B cell (primary cell): ENCODE data around the gene SP8. TPM values are rescaled to one million over a fixed set of nuclear protein-coding genes. Genes with fewer than 3 reads are reported as not detected.

Source experiments
- ATAC-seq: fragments of 200-7000 bp; cut with Tn5 transposase; one replicate; pipeline ENCODE4 v1.10.0; 2021; ENCODE audit warnings: low read depth, mild to moderate bottlenecking, moderate number of reproducible peaks, moderate library complexity
- CTCF ChIA-PET: fragments of 350-600 bp; sonication (Branson Sonifier 250); formaldehyde crosslinking; loops from one replicate; lab custom pipeline; 2021; ENCODE audit warnings: antibody characterized with exemption, inconsistent platforms; lab: Charles Lee
- POLR2A ChIA-PET: fragments of 350-600 bp; sonication (Branson Sonifier 250); formaldehyde crosslinking; loops from one replicate; lab custom pipeline; 2021; ENCODE audit warnings: antibody characterized with exemption; lab: Charles Lee
- DNase-seq: peaks from one replicate; pipeline ENCODE4 v3.0.0; 2013
- H2AFZ ChIP-seq: 2 replicates; pipeline ENCODE4 v1.6.1; 2012; ENCODE audit warnings: mild to moderate bottlenecking, low read depth, low read length; ENCODE audit not compliant: insufficient read depth, poor library complexity, severe bottlenecking
- H3K27ac ChIP-seq, 2 donors: 1 replicate in 1 of 2; 2 replicates in 1 of 2; pipeline ENCODE4 v1.5.1; 2012 to 2013; ENCODE audit warnings: low read length in 2 of 2, mild to moderate bottlenecking in 2 of 2, moderate library complexity in 1 of 2
- H3K27me3 ChIP-seq, 4 experiments: fragments of 200-600 bp in 1 of 4; sonication (generic) in 1 of 4; replicated peaks in 1 of 4; 1 replicate in 2 of 4; 2 replicates in 2 of 4; pipeline versions ENCODE4 v1.6.1 to v1.7.0; 2013 to 2016; ENCODE audit warnings: low read length in 3 of 4, mild to moderate bottlenecking in 2 of 4, mixed read lengths in 1 of 4, moderate library complexity in 1 of 4; ENCODE audit not compliant: insufficient read depth in 4 of 4, control insufficient read depth in 3 of 4; ENCODE audit errors: control extremely low read depth in 1 of 4
- H3K36me3 ChIP-seq, 2 experiments: replicated peaks in 1 of 2; 1 replicate in 1 of 2; 2 replicates in 1 of 2; pipeline versions ENCODE4 v1.6.1 to v1.7.1; 2013; ENCODE audit warnings: low read length in 1 of 2; ENCODE audit not compliant: insufficient read depth in 2 of 2, control insufficient read depth in 1 of 2; ENCODE audit errors: control extremely low read depth in 1 of 2, extremely low read depth in 1 of 2
- H3K4me1 ChIP-seq, 2 donors: fragments of 200-600 bp in 1 of 2; sonication (generic) in 1 of 2; 1 replicate in 1 of 2; 2 replicates in 1 of 2; pipeline versions ENCODE4 v1.5.1 to v1.6.1; 2013 to 2017; ENCODE audit warnings: low read length in 2 of 2; ENCODE audit not compliant: control insufficient read depth in 2 of 2, insufficient read depth in 2 of 2
- H3K4me2 ChIP-seq: replicated peaks from 2 replicates; pipeline ENCODE3; 2012; ENCODE audit warnings: mild to moderate bottlenecking, low read depth, low read length; ENCODE audit not compliant: poor library complexity, severe bottlenecking
- H3K4me3 ChIP-seq, 5 experiments: fragments of 200-600 bp in 1 of 5; sonication (generic) in 1 of 5; 1 replicate in 3 of 5; 2 replicates in 2 of 5; pipeline versions ENCODE4 v1.5.1 to v1.7.0; 2011 to 2016; ENCODE audit warnings: low read length in 4 of 5, mild to moderate bottlenecking in 4 of 5, low read depth in 2 of 5, control low read depth in 1 of 5, moderate library complexity in 1 of 5; ENCODE audit not compliant: insufficient read depth in 1 of 5; ENCODE audit errors: control extremely low read depth in 1 of 5, extremely low read depth in 1 of 5
- H3K79me2 ChIP-seq: fragments of 200-600 bp; sonication (generic); one replicate; pipeline ENCODE4 v1.6.0; 2016; ENCODE audit warnings: low read length; ENCODE audit not compliant: control insufficient read depth, insufficient read depth
- H3K9ac ChIP-seq: fragments of 200-600 bp; sonication (generic); 2 replicates; pipeline ENCODE4 v1.6.1; 2017; ENCODE audit warnings: mild to moderate bottlenecking, low read length, moderate library complexity
- H3K9me3 ChIP-seq, 3 donors: one replicate each; pipeline versions ENCODE4 v1.6.1 to v1.7.1; 2013; ENCODE audit warnings: low read length in 2 of 3; ENCODE audit not compliant: control insufficient read depth in 2 of 3, insufficient read depth in 1 of 3; ENCODE audit errors: control extremely low read depth in 1 of 3
- H4K20me1 ChIP-seq: 2 replicates; pipeline ENCODE4 v1.6.0; 2012; ENCODE audit warnings: mild to moderate bottlenecking, low read length; ENCODE audit not compliant: insufficient read depth, control insufficient read depth, poor library complexity, severe bottlenecking
- H3K27ac Mint-ChIP-seq: one replicate; pipeline ENCODE4 v1.8.0; 2021; ENCODE audit warnings: mixed read lengths
- H3K27me3 Mint-ChIP-seq: one replicate; pipeline ENCODE4 v1.8.0; 2021; ENCODE audit warnings: mixed read lengths
- H3K4me1 Mint-ChIP-seq: one replicate; pipeline ENCODE4 v1.8.0; 2021; ENCODE audit warnings: mixed read lengths
- H3K4me3 Mint-ChIP-seq: one replicate; pipeline ENCODE4 v1.8.0; 2021; ENCODE audit warnings: mixed read lengths
- H3K9me3 Mint-ChIP-seq: one replicate; pipeline ENCODE4 v1.8.0; 2022; ENCODE audit warnings: mixed read lengths; ENCODE audit not compliant: insufficient read depth
- CTCF ChIP-seq: fragments of 200-600 bp; IDR thresholded peaks from one replicate; pipeline ENCODE4 v1.8.0; 2022; ENCODE audit warnings: antibody characterized with exemption, mild to moderate bottlenecking
- EZH2 ChIP-seq: IDR thresholded peaks from 2 replicates; pipeline ENCODE4 v1.6.1; 2012; ENCODE audit warnings: borderline replicate concordance, low read depth, mild to moderate bottlenecking, moderate library complexity, low read length; ENCODE audit not compliant: insufficient read depth, poor library complexity, severe bottlenecking
- WGBS: methylation state at CpG from one replicate; pipeline ENCODE4 v1.1.5; 2013; ENCODE audit warnings: missing lambda C conversion rate; ENCODE audit not compliant: insufficient coverage; 5-methylcytosine and 5-hydroxymethylcytosine counted together
- intact Hi-C: fragments of 100-400 bp; cut with micrococcal nuclease; formaldehyde crosslinking; loops from one replicate; pipeline ENCODE4 v1.10.0; 2022
- polyA plus RNA-seq: library from polyadenylated mRNA; depleted of rRNA; stranded (reverse); fragments of >200 nt; gene quantifications from 2 replicates; pipeline ENCODE4 v1.2.3, GENCODE V29; 2012
- total RNA-seq, 2 donors: library from RNA; stranded (reverse); fragments of 120-200 nt in 1 of 2; gene quantifications; 1 replicate in 1 of 2; 2 replicates in 1 of 2; pipeline versions ENCODE4 v1.2.3 to v1.2.4, GENCODE V29; 2013 to 2022

SP8 gene
- total and polyA plus RNA-seq, 2 donors (not counting 1 experiment from before 2014, with no cell fraction given), result not detected

- intact Hi-C loops, result no loop called here
- Mint-ChIP-seq H3K4me1 (no peaks in the 10 kb centered on the region), H3K27ac (no peak overlapping the region), H3K4me3 (no peak overlapping the region), H3K27me3 (no peaks in the 10 kb centered on the region), H3K9me3 (no peaks in the 10 kb centered on the region)
- Histone ChIP-seq H3K9ac (no peak overlapping the region), H3K36me3 (no peaks in the 10 kb centered on the region), H3K27me3 (no peaks in the 10 kb centered on the region), H3K9me3 (peaks cover 0 to 4% (median 0%) of the 10 kb centered on the region in 3 donors), H3K79me2 (no peaks in the 10 kb centered on the region), H3K4me1 (no peaks in the 10 kb centered on the region), H2AFZ (no peak overlapping the region), H3K4me3 (no peak overlapping the region), H3K4me2 (no peak overlapping the region), H4K20me1 (no peaks in the 10 kb centered on the region), H3K27ac (no peak overlapping the region)
- POLR2A ChIA-PET, result no interaction called here
- no peak for ATAC-seq
- CTCF ChIA-PET, result no interaction called here
- WGBS, result 92% methylated on average over 2 of the region's 4 CpGs
- TF ChIP-seq EZH2 (no peak), CTCF (no peak)
- no peak for DNase-seq
These were observed 29.8 kb upstream of the SP8 start for GRCh38 chr7:20816372-20816959.

DNA sequence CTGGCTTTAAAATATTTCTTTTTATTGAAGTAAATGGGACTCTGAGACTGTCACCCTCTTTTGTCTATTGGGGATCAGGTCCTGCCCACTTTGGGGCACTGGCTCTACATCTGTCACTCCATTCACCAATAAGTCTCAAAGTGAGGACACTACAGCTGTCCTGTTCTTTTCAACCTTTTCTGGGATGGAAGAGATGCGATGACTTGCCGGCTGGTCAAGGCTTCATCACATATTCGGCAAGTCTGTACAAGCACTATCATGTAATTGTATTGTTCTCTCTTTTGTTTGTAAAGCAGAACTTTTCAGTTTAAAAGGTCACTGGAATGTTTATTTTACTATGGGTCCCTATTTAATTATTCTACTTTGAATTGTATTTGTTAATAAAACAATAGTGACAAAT, 17.7 kb upstream of the SP8 start:
- CTCF ChIA-PET, result no interaction called here
- DNase-seq, result no peak
- no peaks in the 10 kb centered on the region for H3K4me1 ChIP-seq

More for the DNA sequence above, 17.7 kb upstream of the SP8 start:
- H3K27ac ChIP-seq, result no peak overlapping the region
- H3K9ac ChIP-seq, result no peak overlapping the region
- no peaks in the 10 kb centered on the region for H4K20me1 ChIP-seq
- peaks cover 0 to 4% (median 0%) of the 10 kb centered on the region in 3 donors for H3K9me3 ChIP-seq
- Mint-ChIP-seq H3K4me1 (no peaks in the 10 kb centered on the region), H3K27ac (no peak overlapping the region), H3K9me3 (peaks cover 3% of the 10 kb centered on the region), H3K27me3 (peaks cover 40% of the 10 kb centered on the region), H3K4me3 (no peak overlapping the region)
- intact Hi-C loops, result no loop called here
- no peak for ATAC-seq
- no peak overlapping the region for H3K4me2 ChIP-seq
- H3K27me3 ChIP-seq, result peaks cover 0 to 20% (median 13%) of the 10 kb centered on the region in 4 experiments
- no peak overlapping the region for H3K4me3 ChIP-seq
- no peaks in the 10 kb centered on the region for H3K79me2 ChIP-seq
- WGBS, result no CpG with 5 or more reads among the region's 3 CpGs
- no peak for TF ChIP-seq EZH2
- H2AFZ ChIP-seq, result no peak overlapping the region
- no peaks in the 10 kb centered on the region for H3K36me3 ChIP-seq
- POLR2A ChIA-PET, result no interaction called here
